Spleen (tissue), 11 donors: ENCODE data around the gene GLRX3. TPM values are rescaled to one million over a fixed set of nuclear protein-coding genes. Genes with fewer than 3 reads are reported as not detected.
A peak's percentile ranks its signal among the peaks of the same experiment; 100 is the strongest.

Experiments
- DNase-seq: peaks from one replicate; pipeline ENCODE4 v3.0.0-alpha.2; 2020
- H3K27ac ChIP-seq, 8 donors: fragments of 200-600 bp; sonication (generic) in 7 of 8; 1 replicate in 4 of 8; 2 replicates in 4 of 8; pipeline versions ENCODE4 v1.5.0 to v1.8.0; 2016 to 2021; ENCODE audit warnings: inconsistent platforms in 4 of 8, mild to moderate bottlenecking in 4 of 8, moderate library complexity in 1 of 8
- H3K27me3 ChIP-seq, 7 donors: fragments of 200-600 bp; sonication (generic) in 6 of 7; replicated peaks in 1 of 7; 1 replicate in 4 of 7; 2 replicates in 3 of 7; pipeline versions ENCODE4 v1.5.0 to v1.8.0; 2016 to 2021; ENCODE audit warnings: inconsistent platforms in 3 of 7, mild to moderate bottlenecking in 1 of 7
- H3K36me3 ChIP-seq, 6 donors: fragments of 200-600 bp; sonication (generic) in 5 of 6; 1 replicate in 4 of 6; 2 replicates in 2 of 6; pipeline versions ENCODE4 v1.5.0 to v1.8.0; 2016 to 2021; ENCODE audit warnings: inconsistent platforms in 2 of 6
- H3K4me1 ChIP-seq, 6 donors: fragments of 200-600 bp; sonication (generic) in 5 of 6; 1 replicate in 3 of 6; 2 replicates in 3 of 6; pipeline versions ENCODE4 v1.5.0 to v1.8.0; 2016 to 2021; ENCODE audit warnings: inconsistent platforms in 3 of 6
- H3K4me3 ChIP-seq, 8 donors: fragments of 200-600 bp; sonication (generic) in 7 of 8; 1 replicate in 4 of 8; 2 replicates in 4 of 8; pipeline versions ENCODE4 v1.5.0 to v1.8.0; 2016 to 2021; ENCODE audit warnings: inconsistent platforms in 4 of 8, mild to moderate bottlenecking in 4 of 8, moderate library complexity in 2 of 8
- H3K9me3 ChIP-seq, 8 donors: fragments of 200-600 bp; sonication (generic) in 7 of 8; 1 replicate in 4 of 8; 2 replicates in 4 of 8; pipeline versions ENCODE4 v1.5.0 to v1.8.0; 2016 to 2021; ENCODE audit warnings: inconsistent platforms in 4 of 8
- CTCF ChIP-seq, 11 experiments: fragments of 200-600 bp in 7 of 11; fragments of 450-650 bp in 4 of 11; sonication (generic) in 4 of 11; IDR thresholded peaks in 8 of 11; conservative IDR thresholded peaks in 3 of 11; 1 replicate in 7 of 11; 2 replicates in 4 of 11; pipeline versions ENCODE4 v1.4.0 to v1.8.0; 2016 to 2021; ENCODE audit warnings: antibody characterized with exemption in 11 of 11, inconsistent platforms in 4 of 11, mild to moderate bottlenecking in 1 of 11
- POLR2A ChIP-seq, 3 donors: fragments of 450-650 bp; IDR thresholded peaks; one replicate each; pipeline ENCODE4 v1.5.1; 2017; ENCODE audit warnings: antibody characterized with exemption in 3 of 3, mild to moderate bottlenecking in 1 of 3
- POLR2AphosphoS5 ChIP-seq, 3 donors: sonication (generic); formaldehyde crosslinking; IDR thresholded peaks; one replicate each; pipeline ENCODE4 v1.5.1; 2017; ENCODE audit warnings: antibody characterized with exemption in 3 of 3
- WGBS, 5 donors: extraction: QIAGEN DNeasy Blood & Tissue Kit in 3 of 5; methylation state at CpG; one replicate each; pipeline versions ENCODE4 v1.1.5 to v1.1.7; 2013 to 2018; 5-methylcytosine and 5-hydroxymethylcytosine counted together
- intact Hi-C: fragments of 100-400 bp; cut with DNase I; formaldehyde crosslinking; loops from one replicate; pipeline ENCODE4 v1.15.0; 2023; ENCODE audit warnings: low total_unique reads
- polyA plus RNA-seq, 3 donors: library from polyadenylated mRNA; stranded (reverse); fragments of 200-250 nt; gene quantifications; one replicate each; pipeline ENCODE4 v1.2.1, GENCODE V29; 2013
- total RNA-seq, 7 donors: library from RNA; depleted of rRNA in 3 of 7; stranded (reverse); fragments of >200 nt in 3 of 7; fragmentation: NEBNext Ultra II Directional in 4 of 7; extraction: Animal tissue kit (Norgen Biotek cat#: 25700) in 4 of 7; gene quantifications; one replicate each; pipeline versions ENCODE4 v1.1.0 to v1.2.1, GENCODE V29; 2016 to 2021
- donor health status: healthy with polysubstance abuse.
- donor health status: DM: no; HTN: no; CAD: no; lungs with moderate emphysema.
- donor health status: DM: no; HTN: no; CAD: no.
- donor health status: Bipolar disorder and iron deficiency.
- donor health status: healthy.
- donor health status: DM: no; HTN: no; CAD: no.
- donor health status: DM: yes; HTN: yes; CAD: no.

Gene GLRX3
- total and polyA plus RNA-seq, 10 donors, result 32.2 to 63.2 (median 42.2) TPM

- peaks cover 26 to 86% (median 71%) of the 10 kb centered on the region in 6 donors for H3K4me1 ChIP-seq
- no peak overlapping the region for H3K4me3 ChIP-seq
- no peak for DNase-seq
- intact Hi-C loops, result no loop called here
- TF ChIP-seq POLR2A (IDR thresholded peaks at IDR 0.05) (no peak), POLR2AphosphoS5 (IDR thresholded peaks at IDR 0.05) (no peak), CTCF (IDR thresholded peaks at IDR 0.05 in 8 of 11, conservative IDR thresholded peaks at IDR 0.05 in 3 of 11) (no peak)
- no peaks in the 10 kb centered on the region for H3K9me3 ChIP-seq
- 71 to 86% (median 75%) methylated on average over 1 of the region's 1 CpG for WGBS, 5 donors
- H3K27me3 ChIP-seq, result no peaks in the 10 kb centered on the region
- H3K36me3 ChIP-seq, result peaks cover 0 to 25% (median 0%) of the 10 kb centered on the region in 6 donors
- H3K27ac ChIP-seq, result peak overlapping the region in 2 of 8 donors; percentile 26 to 32
These were observed 4.2 kb downstream of the GLRX3 start for GRCh38 chr10:130140425-130140824.

GRCh38 chr10:130141038-130141437, 4.8 kb downstream of the GLRX3 start:
- no peak for DNase-seq
- no peak overlapping the region for H3K4me3 ChIP-seq
- H3K36me3 ChIP-seq, result peaks cover 0 to 31% (median 5%) of the 10 kb centered on the region in 6 donors
- peaks cover 26 to 86% (median 70%) of the 10 kb centered on the region in 6 donors for H3K4me1 ChIP-seq
- 77 to 91% (median 86%) methylated on average over 4 of the region's 4 CpGs for WGBS, 5 donors
- H3K9me3 ChIP-seq, result no peaks in the 10 kb centered on the region
- intact Hi-C loops, result no loop called here
- H3K27ac ChIP-seq, result peak overlapping the region in 3 of 8 donors; percentile 12 to 32 (median 26)
- TF ChIP-seq CTCF (IDR thresholded peaks at IDR 0.05 in 8 of 11, conservative IDR thresholded peaks at IDR 0.05 in 3 of 11) (no peak), POLR2AphosphoS5 (IDR thresholded peaks at IDR 0.05) (no peak), POLR2A (IDR thresholded peaks at IDR 0.05) (no peak)
- H3K27me3 ChIP-seq, result no peaks in the 10 kb centered on the region

GRCh38 chr10:130141460-130141859, 5.3 kb downstream of the GLRX3 start:
- Histone ChIP-seq H3K4me1 (peaks cover 26 to 87% (median 73%) of the 10 kb centered on the region in 6 donors), H3K27me3 (no peaks in the 10 kb centered on the region), H3K9me3 (no peaks in the 10 kb centered on the region), H3K27ac (peak overlapping the region in 3 of 8 donors; percentile 12 to 32 (median 26)), H3K36me3 (peaks cover 0 to 35% (median 8%) of the 10 kb centered on the region in 6 donors), H3K4me3 (no peak overlapping the region)
- intact Hi-C loops, result no loop called here
- 51 to 57% (median 54%) methylated on average over 1 of the region's 1 CpG for WGBS, 5 donors
- TF ChIP-seq POLR2A (IDR thresholded peaks at IDR 0.05) (no peak), POLR2AphosphoS5 (IDR thresholded peaks at IDR 0.05) (no peak), CTCF (IDR thresholded peaks at IDR 0.05 in 8 of 11, conservative IDR thresholded peaks at IDR 0.05 in 3 of 11) (no peak)
- no peak for DNase-seq

GRCh38 chr10:130141878-130142277, 5.7 kb downstream of the GLRX3 start:
- no peak for DNase-seq
- no peak for TF ChIP-seq POLR2A (IDR thresholded peaks at IDR 0.05)
- no peak for TF ChIP-seq POLR2AphosphoS5 (IDR thresholded peaks at IDR 0.05)
- TF ChIP-seq CTCF (IDR thresholded peaks at IDR 0.05 in 8 of 11, conservative IDR thresholded peaks at IDR 0.05 in 3 of 11), result no peak
- Histone ChIP-seq H3K4me1 (peaks cover 26 to 83% (median 72%) of the 10 kb centered on the region in 6 donors), H3K27me3 (no peaks in the 10 kb centered on the region), H3K27ac (peak overlapping the region in 2 of 8 donors; percentile 26 to 32), H3K9me3 (no peaks in the 10 kb centered on the region), H3K36me3 (peaks cover 0 to 40% (median 10%) of the 10 kb centered on the region in 6 donors), H3K4me3 (no peak overlapping the region)
- WGBS, 5 donors, result 36 to 51% (median 48%) methylated on average over 2 of the region's 2 CpGs
- intact Hi-C loops, result no loop called here
